B cell (primary cell): ENCODE data around the gene PEX11G. TPM values are rescaled to one million over a fixed set of nuclear protein-coding genes. Genes with fewer than 3 reads are reported as not detected.

Experiments used
- ATAC-seq: fragments of 200-7000 bp; cut with Tn5 transposase; one replicate; pipeline ENCODE4 v1.10.0; 2021; ENCODE audit warnings: low read depth, mild to moderate bottlenecking, moderate number of reproducible peaks, moderate library complexity
- CTCF ChIA-PET: fragments of 350-600 bp; sonication (Branson Sonifier 250); formaldehyde crosslinking; loops from one replicate; lab custom pipeline; 2021; ENCODE audit warnings: antibody characterized with exemption, inconsistent platforms; lab: Charles Lee
- POLR2A ChIA-PET: fragments of 350-600 bp; sonication (Branson Sonifier 250); formaldehyde crosslinking; loops from one replicate; lab custom pipeline; 2021; ENCODE audit warnings: antibody characterized with exemption; lab: Charles Lee
- DNase-seq: peaks from one replicate; pipeline ENCODE4 v3.0.0; 2013
- H2AFZ ChIP-seq: 2 replicates; pipeline ENCODE4 v1.6.1; 2012; ENCODE audit warnings: mild to moderate bottlenecking, low read depth, low read length; ENCODE audit not compliant: insufficient read depth, poor library complexity, severe bottlenecking
- H3K27ac ChIP-seq, 2 donors: 1 replicate in 1 of 2; 2 replicates in 1 of 2; pipeline ENCODE4 v1.5.1; 2012 to 2013; ENCODE audit warnings: low read length in 2 of 2, mild to moderate bottlenecking in 2 of 2, moderate library complexity in 1 of 2
- H3K27me3 ChIP-seq, 4 experiments: fragments of 200-600 bp in 1 of 4; sonication (generic) in 1 of 4; replicated peaks in 1 of 4; 1 replicate in 2 of 4; 2 replicates in 2 of 4; pipeline versions ENCODE4 v1.6.1 to v1.7.0; 2013 to 2016; ENCODE audit warnings: low read length in 3 of 4, mild to moderate bottlenecking in 2 of 4, mixed read lengths in 1 of 4, moderate library complexity in 1 of 4; ENCODE audit not compliant: insufficient read depth in 4 of 4, control insufficient read depth in 3 of 4; ENCODE audit errors: control extremely low read depth in 1 of 4
- H3K36me3 ChIP-seq, 2 experiments: replicated peaks in 1 of 2; 1 replicate in 1 of 2; 2 replicates in 1 of 2; pipeline versions ENCODE4 v1.6.1 to v1.7.1; 2013; ENCODE audit warnings: low read length in 1 of 2; ENCODE audit not compliant: insufficient read depth in 2 of 2, control insufficient read depth in 1 of 2; ENCODE audit errors: control extremely low read depth in 1 of 2, extremely low read depth in 1 of 2
- H3K4me1 ChIP-seq, 2 donors: fragments of 200-600 bp in 1 of 2; sonication (generic) in 1 of 2; 1 replicate in 1 of 2; 2 replicates in 1 of 2; pipeline versions ENCODE4 v1.5.1 to v1.6.1; 2013 to 2017; ENCODE audit warnings: low read length in 2 of 2; ENCODE audit not compliant: control insufficient read depth in 2 of 2, insufficient read depth in 2 of 2
- H3K4me2 ChIP-seq: replicated peaks from 2 replicates; pipeline ENCODE3; 2012; ENCODE audit warnings: mild to moderate bottlenecking, low read depth, low read length; ENCODE audit not compliant: poor library complexity, severe bottlenecking
- H3K4me3 ChIP-seq, 5 experiments: fragments of 200-600 bp in 1 of 5; sonication (generic) in 1 of 5; 1 replicate in 3 of 5; 2 replicates in 2 of 5; pipeline versions ENCODE4 v1.5.1 to v1.7.0; 2011 to 2016; ENCODE audit warnings: low read length in 4 of 5, mild to moderate bottlenecking in 4 of 5, low read depth in 2 of 5, control low read depth in 1 of 5, moderate library complexity in 1 of 5; ENCODE audit not compliant: insufficient read depth in 1 of 5; ENCODE audit errors: control extremely low read depth in 1 of 5, extremely low read depth in 1 of 5
- H3K79me2 ChIP-seq: fragments of 200-600 bp; sonication (generic); one replicate; pipeline ENCODE4 v1.6.0; 2016; ENCODE audit warnings: low read length; ENCODE audit not compliant: control insufficient read depth, insufficient read depth
- H3K9ac ChIP-seq: fragments of 200-600 bp; sonication (generic); 2 replicates; pipeline ENCODE4 v1.6.1; 2017; ENCODE audit warnings: mild to moderate bottlenecking, low read length, moderate library complexity
- H3K9me3 ChIP-seq, 3 donors: one replicate each; pipeline versions ENCODE4 v1.6.1 to v1.7.1; 2013; ENCODE audit warnings: low read length in 2 of 3; ENCODE audit not compliant: control insufficient read depth in 2 of 3, insufficient read depth in 1 of 3; ENCODE audit errors: control extremely low read depth in 1 of 3
- H4K20me1 ChIP-seq: 2 replicates; pipeline ENCODE4 v1.6.0; 2012; ENCODE audit warnings: mild to moderate bottlenecking, low read length; ENCODE audit not compliant: insufficient read depth, control insufficient read depth, poor library complexity, severe bottlenecking
- H3K27ac Mint-ChIP-seq: one replicate; pipeline ENCODE4 v1.8.0; 2021; ENCODE audit warnings: mixed read lengths
- H3K27me3 Mint-ChIP-seq: one replicate; pipeline ENCODE4 v1.8.0; 2021; ENCODE audit warnings: mixed read lengths
- H3K4me1 Mint-ChIP-seq: one replicate; pipeline ENCODE4 v1.8.0; 2021; ENCODE audit warnings: mixed read lengths
- H3K4me3 Mint-ChIP-seq: one replicate; pipeline ENCODE4 v1.8.0; 2021; ENCODE audit warnings: mixed read lengths
- H3K9me3 Mint-ChIP-seq: one replicate; pipeline ENCODE4 v1.8.0; 2022; ENCODE audit warnings: mixed read lengths; ENCODE audit not compliant: insufficient read depth
- EZH2 ChIP-seq: IDR thresholded peaks from 2 replicates; pipeline ENCODE4 v1.6.1; 2012; ENCODE audit warnings: borderline replicate concordance, low read depth, mild to moderate bottlenecking, moderate library complexity, low read length; ENCODE audit not compliant: insufficient read depth, poor library complexity, severe bottlenecking
- WGBS: methylation state at CpG from one replicate; pipeline ENCODE4 v1.1.5; 2013; ENCODE audit warnings: missing lambda C conversion rate; ENCODE audit not compliant: insufficient coverage; 5-methylcytosine and 5-hydroxymethylcytosine counted together
- intact Hi-C: fragments of 100-400 bp; cut with micrococcal nuclease; formaldehyde crosslinking; loops from one replicate; pipeline ENCODE4 v1.10.0; 2022
- polyA plus RNA-seq: library from polyadenylated mRNA; depleted of rRNA; stranded (reverse); fragments of >200 nt; gene quantifications from 2 replicates; pipeline ENCODE4 v1.2.3, GENCODE V29; 2012
- total RNA-seq, 2 donors: library from RNA; stranded (reverse); fragments of 120-200 nt in 1 of 2; gene quantifications; 1 replicate in 1 of 2; 2 replicates in 1 of 2; pipeline versions ENCODE4 v1.2.3 to v1.2.4, GENCODE V29; 2013 to 2022
- TF ChIP-seq, protein P1 (sequence below): fragments of 200-600 bp; IDR thresholded peaks from one replicate; pipeline ENCODE4 v1.8.0; 2022; ENCODE audit warnings: antibody characterized with exemption, mild to moderate bottlenecking

The PEX11G gene
- total and polyA plus RNA-seq, 2 donors (not counting 1 experiment from before 2014, with no cell fraction given) = 0.40 to 0.62 TPM

DNA sequence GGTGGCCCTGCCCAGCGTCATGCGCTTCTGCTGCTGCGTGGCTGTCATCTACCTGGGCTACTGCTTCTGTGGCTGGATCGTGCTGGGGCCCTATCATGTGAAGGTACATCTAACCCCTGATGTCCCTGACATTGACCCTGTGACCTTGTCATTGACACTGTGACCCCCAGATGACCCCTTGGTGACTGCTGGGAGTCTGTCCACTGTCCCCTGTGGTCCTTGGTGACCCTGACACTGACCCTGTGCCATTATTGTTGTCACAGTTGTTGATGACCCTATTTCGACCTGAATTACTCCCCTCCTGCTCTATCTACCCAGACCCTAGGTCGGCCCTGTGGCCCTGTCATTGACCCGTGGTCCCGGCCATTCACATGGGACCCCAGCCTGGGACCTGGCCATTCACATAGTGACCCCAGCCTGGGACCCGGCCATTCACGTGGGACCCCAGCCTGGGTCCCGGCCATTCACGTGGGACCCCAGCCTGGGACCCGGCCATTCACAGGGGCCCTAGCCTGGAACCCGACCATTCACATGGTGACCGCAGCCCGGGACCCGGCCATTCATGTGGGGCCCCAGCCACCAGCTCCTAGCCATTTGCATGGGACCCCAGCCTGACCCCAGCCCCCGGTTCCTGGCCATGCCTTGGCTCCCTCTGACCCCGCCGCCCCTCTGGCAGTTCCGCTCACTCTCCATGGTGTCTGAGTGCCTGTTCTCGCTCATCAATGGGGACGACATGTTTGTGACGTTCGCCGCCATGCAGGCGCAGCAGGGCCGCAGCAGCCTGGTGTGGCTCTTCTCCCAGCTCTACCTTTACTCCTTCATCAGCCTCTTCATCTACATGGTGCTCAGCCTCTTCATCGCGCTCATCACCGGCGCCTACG is 41.0 kb upstream of the PEX11G start:
- Histone ChIP-seq H3K9me3 (no peaks in the 10 kb centered on the region), H2AFZ (no peak overlapping the region), H3K27ac (no peak overlapping the region), H3K27me3 (no peaks in the 10 kb centered on the region), H3K4me1 (peaks cover 0 to 20% of the 10 kb centered on the region in 2 donors), H4K20me1 (no peaks in the 10 kb centered on the region), H3K36me3 (peaks cover 0 to 7% of the 10 kb centered on the region in 2 experiments), H3K79me2 (no peaks in the 10 kb centered on the region), H3K4me2 (no peak overlapping the region), H3K9ac (no peak overlapping the region), H3K4me3 (no peak overlapping the region)
- intact Hi-C loops = no loop called here
- ChIA-PET CTCF (no interaction called here), POLR2A (no interaction called here)
- WGBS = 96% methylated on average over 30 of the region's 33 CpGs
- Mint-ChIP-seq H3K4me3 (no peak overlapping the region), H3K9me3 (no peaks in the 10 kb centered on the region), H3K27me3 (no peaks in the 10 kb centered on the region), H3K27ac (no peak overlapping the region), H3K4me1 (peaks cover 5% of the 10 kb centered on the region)
- DNase-seq = no peak
- no peak for TF ChIP-seq EZH2
- TF ChIP-seq, protein P1, sequence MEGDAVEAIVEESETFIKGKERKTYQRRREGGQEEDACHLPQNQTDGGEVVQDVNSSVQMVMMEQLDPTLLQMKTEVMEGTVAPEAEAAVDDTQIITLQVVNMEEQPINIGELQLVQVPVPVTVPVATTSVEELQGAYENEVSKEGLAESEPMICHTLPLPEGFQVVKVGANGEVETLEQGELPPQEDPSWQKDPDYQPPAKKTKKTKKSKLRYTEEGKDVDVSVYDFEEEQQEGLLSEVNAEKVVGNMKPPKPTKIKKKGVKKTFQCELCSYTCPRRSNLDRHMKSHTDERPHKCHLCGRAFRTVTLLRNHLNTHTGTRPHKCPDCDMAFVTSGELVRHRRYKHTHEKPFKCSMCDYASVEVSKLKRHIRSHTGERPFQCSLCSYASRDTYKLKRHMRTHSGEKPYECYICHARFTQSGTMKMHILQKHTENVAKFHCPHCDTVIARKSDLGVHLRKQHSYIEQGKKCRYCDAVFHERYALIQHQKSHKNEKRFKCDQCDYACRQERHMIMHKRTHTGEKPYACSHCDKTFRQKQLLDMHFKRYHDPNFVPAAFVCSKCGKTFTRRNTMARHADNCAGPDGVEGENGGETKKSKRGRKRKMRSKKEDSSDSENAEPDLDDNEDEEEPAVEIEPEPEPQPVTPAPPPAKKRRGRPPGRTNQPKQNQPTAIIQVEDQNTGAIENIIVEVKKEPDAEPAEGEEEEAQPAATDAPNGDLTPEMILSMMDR = no peak
- ATAC-seq = no peak

GRCh38 chr19:7529246-7529600 is 40.4 kb upstream of the PEX11G start:
- no peaks in the 10 kb centered on the region for H4K20me1 ChIP-seq
- WGBS = 90% methylated on average over 14 of the region's 15 CpGs
- H3K27ac Mint-ChIP-seq = no peak overlapping the region
- DNase-seq (no peak), ATAC-seq (no peak)
- H3K9me3 ChIP-seq = no peaks in the 10 kb centered on the region
- no peaks in the 10 kb centered on the region for H3K27me3 Mint-ChIP-seq
- no peak overlapping the region for H3K9ac ChIP-seq
- H3K4me1 ChIP-seq = peaks cover 0 to 14% of the 10 kb centered on the region in 2 donors
- TF ChIP-seq, protein P1 = no peak
- no peak for TF ChIP-seq EZH2
- intact Hi-C loops = no loop called here
- H3K27ac ChIP-seq = no peak overlapping the region
- H3K4me3 ChIP-seq = no peak overlapping the region
- no peak overlapping the region for H2AFZ ChIP-seq
- no peaks in the 10 kb centered on the region for H3K9me3 Mint-ChIP-seq
- no peak overlapping the region for H3K4me2 ChIP-seq
- POLR2A ChIA-PET = no interaction called here
- CTCF ChIA-PET = no interaction called here
- H3K27me3 ChIP-seq = no peaks in the 10 kb centered on the region
- H3K79me2 ChIP-seq = no peaks in the 10 kb centered on the region
- H3K4me3 Mint-ChIP-seq = no peak overlapping the region
- H3K36me3 ChIP-seq = peaks cover 0 to 7% of the 10 kb centered on the region in 2 experiments
- H3K4me1 Mint-ChIP-seq = peaks cover 5% of the 10 kb centered on the region
